HL-60 (cell line): ENCODE data around the gene STIM2.

Source experiments
- GABPA ChIP-seq: IDR thresholded peaks from 2 replicates; pipeline ENCODE4 v1.6.1; 2012; ENCODE audit warnings: low read depth
- POLR2AphosphoS5 ChIP-seq: IDR thresholded peaks from 2 replicates; pipeline ENCODE4 v1.6.1; 2012; ENCODE audit warnings: low read depth
- TF ChIP-seq, protein P1 (sequence below): IDR thresholded peaks from one replicate; pipeline ENCODE4 v1.5.1; 2011; ENCODE audit warnings: low read length, control low read depth, inconsistent platforms; ENCODE audit not compliant: insufficient read depth
- TF ChIP-seq, protein P2 (sequence below): IDR thresholded peaks from 2 replicates; pipeline ENCODE4 v1.6.1; 2012; ENCODE audit warnings: low read depth; ENCODE audit not compliant: insufficient replicate concordance

- TF ChIP-seq, protein P1, sequence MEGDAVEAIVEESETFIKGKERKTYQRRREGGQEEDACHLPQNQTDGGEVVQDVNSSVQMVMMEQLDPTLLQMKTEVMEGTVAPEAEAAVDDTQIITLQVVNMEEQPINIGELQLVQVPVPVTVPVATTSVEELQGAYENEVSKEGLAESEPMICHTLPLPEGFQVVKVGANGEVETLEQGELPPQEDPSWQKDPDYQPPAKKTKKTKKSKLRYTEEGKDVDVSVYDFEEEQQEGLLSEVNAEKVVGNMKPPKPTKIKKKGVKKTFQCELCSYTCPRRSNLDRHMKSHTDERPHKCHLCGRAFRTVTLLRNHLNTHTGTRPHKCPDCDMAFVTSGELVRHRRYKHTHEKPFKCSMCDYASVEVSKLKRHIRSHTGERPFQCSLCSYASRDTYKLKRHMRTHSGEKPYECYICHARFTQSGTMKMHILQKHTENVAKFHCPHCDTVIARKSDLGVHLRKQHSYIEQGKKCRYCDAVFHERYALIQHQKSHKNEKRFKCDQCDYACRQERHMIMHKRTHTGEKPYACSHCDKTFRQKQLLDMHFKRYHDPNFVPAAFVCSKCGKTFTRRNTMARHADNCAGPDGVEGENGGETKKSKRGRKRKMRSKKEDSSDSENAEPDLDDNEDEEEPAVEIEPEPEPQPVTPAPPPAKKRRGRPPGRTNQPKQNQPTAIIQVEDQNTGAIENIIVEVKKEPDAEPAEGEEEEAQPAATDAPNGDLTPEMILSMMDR = no peak
- TF ChIP-seq POLR2AphosphoS5 = no peak
- TF ChIP-seq, protein P2, sequence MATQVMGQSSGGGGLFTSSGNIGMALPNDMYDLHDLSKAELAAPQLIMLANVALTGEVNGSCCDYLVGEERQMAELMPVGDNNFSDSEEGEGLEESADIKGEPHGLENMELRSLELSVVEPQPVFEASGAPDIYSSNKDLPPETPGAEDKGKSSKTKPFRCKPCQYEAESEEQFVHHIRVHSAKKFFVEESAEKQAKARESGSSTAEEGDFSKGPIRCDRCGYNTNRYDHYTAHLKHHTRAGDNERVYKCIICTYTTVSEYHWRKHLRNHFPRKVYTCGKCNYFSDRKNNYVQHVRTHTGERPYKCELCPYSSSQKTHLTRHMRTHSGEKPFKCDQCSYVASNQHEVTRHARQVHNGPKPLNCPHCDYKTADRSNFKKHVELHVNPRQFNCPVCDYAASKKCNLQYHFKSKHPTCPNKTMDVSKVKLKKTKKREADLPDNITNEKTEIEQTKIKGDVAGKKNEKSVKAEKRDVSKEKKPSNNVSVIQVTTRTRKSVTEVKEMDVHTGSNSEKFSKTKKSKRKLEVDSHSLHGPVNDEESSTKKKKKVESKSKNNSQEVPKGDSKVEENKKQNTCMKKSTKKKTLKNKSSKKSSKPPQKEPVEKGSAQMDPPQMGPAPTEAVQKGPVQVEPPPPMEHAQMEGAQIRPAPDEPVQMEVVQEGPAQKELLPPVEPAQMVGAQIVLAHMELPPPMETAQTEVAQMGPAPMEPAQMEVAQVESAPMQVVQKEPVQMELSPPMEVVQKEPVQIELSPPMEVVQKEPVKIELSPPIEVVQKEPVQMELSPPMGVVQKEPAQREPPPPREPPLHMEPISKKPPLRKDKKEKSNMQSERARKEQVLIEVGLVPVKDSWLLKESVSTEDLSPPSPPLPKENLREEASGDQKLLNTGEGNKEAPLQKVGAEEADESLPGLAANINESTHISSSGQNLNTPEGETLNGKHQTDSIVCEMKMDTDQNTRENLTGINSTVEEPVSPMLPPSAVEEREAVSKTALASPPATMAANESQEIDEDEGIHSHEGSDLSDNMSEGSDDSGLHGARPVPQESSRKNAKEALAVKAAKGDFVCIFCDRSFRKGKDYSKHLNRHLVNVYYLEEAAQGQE = no peak
- TF ChIP-seq GABPA = no peak
Measured at GRCh38 chr4:26821031-26821430, 39.6 kb upstream of the STIM2 start.
